CD8-positive, alpha-beta memory T cell (primary cell): ENCODE results near the gene OR6Q1. TPM values are rescaled to one million over a fixed set of nuclear protein-coding genes. Genes with fewer than 3 reads are reported as not detected.

ENCODE experiments used
- CTCF ChIA-PET: fragments of 350-600 bp; sonication (Branson Sonifier 250); formaldehyde crosslinking; loops from one replicate; lab custom pipeline; 2021; ENCODE audit warnings: antibody characterized with exemption; lab: Charles Lee
- POLR2A ChIA-PET: fragments of 350-600 bp; sonication (Branson Sonifier 250); formaldehyde crosslinking; loops from one replicate; lab custom pipeline; 2021; ENCODE audit warnings: antibody characterized with exemption; lab: Charles Lee
- DNase-seq, 5 donors: peaks; one replicate each; pipeline versions ENCODE4 v3.0.0 to v3.0.0-alpha.2; 2020 to 2022; ENCODE audit warnings: mixed read lengths in 1 of 5
- H3K27ac ChIP-seq: one replicate; pipeline ENCODE4 v1.7.0; 2013; ENCODE audit warnings: low read depth, mild to moderate bottlenecking, low read length, moderate library complexity
- H3K27me3 ChIP-seq: 2 replicates; pipeline ENCODE4 v1.7.0; 2013; ENCODE audit warnings: low read length, mild to moderate bottlenecking; ENCODE audit not compliant: insufficient read depth, poor library complexity, severe bottlenecking
- H3K36me3 ChIP-seq: 2 replicates; pipeline ENCODE4 v1.7.0; 2013; ENCODE audit warnings: mild to moderate bottlenecking, low read length, moderate library complexity; ENCODE audit not compliant: insufficient read depth
- H3K4me1 ChIP-seq: 2 replicates; pipeline ENCODE4 v1.7.0; 2013; ENCODE audit warnings: mild to moderate bottlenecking, low read length, moderate library complexity; ENCODE audit not compliant: insufficient read depth
- H3K4me3 ChIP-seq: 2 replicates; pipeline ENCODE4 v1.7.0; 2013; ENCODE audit warnings: mild to moderate bottlenecking, low read length
- H3K9me3 ChIP-seq: 2 replicates; pipeline ENCODE4 v1.7.0; 2013; ENCODE audit warnings: mild to moderate bottlenecking, low read length
- H3K27ac Mint-ChIP-seq, 8 donors: one replicate each; pipeline ENCODE4 v1.8.0; 2020 to 2021; ENCODE audit warnings: mixed read lengths in 8 of 8, mild to moderate bottlenecking in 6 of 8, inconsistent platforms in 3 of 8, moderate library complexity in 3 of 8
- H3K27me3 Mint-ChIP-seq, 2 donors: one replicate each; pipeline ENCODE4 v1.8.0; 2020 to 2021; ENCODE audit warnings: mixed read lengths in 2 of 2, mild to moderate bottlenecking in 1 of 2, moderate library complexity in 1 of 2
- H3K36me3 Mint-ChIP-seq, 3 donors: one replicate each; pipeline ENCODE4 v1.8.0; 2020 to 2021; ENCODE audit warnings: mixed read lengths in 3 of 3, inconsistent platforms in 1 of 3, mild to moderate bottlenecking in 1 of 3
- H3K4me1 Mint-ChIP-seq, 3 donors: one replicate each; pipeline ENCODE4 v1.8.0; 2020 to 2021; ENCODE audit warnings: mixed read lengths in 3 of 3, inconsistent platforms in 1 of 3, mild to moderate bottlenecking in 1 of 3
- H3K4me3 Mint-ChIP-seq, 7 donors: one replicate each; pipeline ENCODE4 v1.8.0; 2020 to 2021; ENCODE audit warnings: mixed read lengths in 7 of 7, mild to moderate bottlenecking in 6 of 7, moderate library complexity in 4 of 7, inconsistent platforms in 2 of 7
- H3K9me3 Mint-ChIP-seq, 5 donors: one replicate each; pipeline ENCODE4 v1.8.0; 2020 to 2022; ENCODE audit warnings: mixed read lengths in 5 of 5, mild to moderate bottlenecking in 3 of 5, moderate library complexity in 2 of 5, inconsistent platforms in 1 of 5
- polyA plus RNA-seq: library from polyadenylated mRNA; unstranded; fragments of 300-500 nt; fragmentation: Illumina TruSeq; gene quantifications from one replicate; pipeline ENCODE4 v1.2.3, GENCODE V29; 2021
- total RNA-seq, 2 experiments: library from RNA; stranded (reverse); gene quantifications; one replicate each; pipeline ENCODE4 v1.2.3, GENCODE V29; 2021

Gene OR6Q1
- total and polyA plus RNA-seq, 3 experiments from 2014 or later: not detected

DNA sequence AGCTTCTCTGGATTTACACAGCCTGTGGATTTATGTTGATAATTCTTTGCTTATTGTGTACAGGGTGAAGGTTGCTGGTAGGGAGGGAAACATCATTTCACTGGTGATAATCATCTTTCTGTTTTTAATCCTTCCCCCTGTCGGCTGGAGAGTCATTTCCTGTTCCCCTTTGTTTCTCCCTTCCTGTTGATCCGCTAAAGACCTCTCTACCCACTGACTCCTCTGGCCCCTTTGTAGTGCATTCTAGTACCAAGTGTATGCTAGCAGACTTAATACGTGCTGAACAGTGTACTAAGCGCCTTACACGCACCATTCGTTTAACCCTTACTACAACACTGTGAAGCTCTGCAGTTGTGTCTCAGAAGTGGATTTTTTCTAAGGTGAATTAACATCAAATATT is 26.1 kb upstream of the OR6Q1 start:
- peaks cover 16 to 36% of the 10 kb centered on the region in 2 donors for H3K27me3 Mint-ChIP-seq
- POLR2A ChIA-PET: no interaction called here
- no peak overlapping the region for H3K27ac Mint-ChIP-seq

GRCh38 chr11:58006940-58007339 is 23.8 kb upstream of the OR6Q1 start:
- DNase-seq: no peak
- Histone ChIP-seq H3K27me3 (no peaks in the 10 kb centered on the region), H3K4me3 (no peak overlapping the region), H3K4me1 (no peaks in the 10 kb centered on the region), H3K9me3 (no peaks in the 10 kb centered on the region), H3K27ac (no peak overlapping the region), H3K36me3 (no peaks in the 10 kb centered on the region)
- ChIA-PET POLR2A (no interaction called here), CTCF (no interaction called here)
- H3K4me1 Mint-ChIP-seq: no peaks in the 10 kb centered on the region
- H3K27me3 Mint-ChIP-seq: peaks cover 9 to 23% of the 10 kb centered on the region in 2 donors
- H3K4me3 Mint-ChIP-seq: no peak overlapping the region
- H3K9me3 Mint-ChIP-seq: peaks cover 0 to 2% (median 0%) of the 10 kb centered on the region in 5 donors
- no peak overlapping the region for H3K27ac Mint-ChIP-seq
- H3K36me3 Mint-ChIP-seq: no peaks in the 10 kb centered on the region

More for the DNA sequence above, 26.1 kb upstream of the OR6Q1 start:
- DNase-seq: no peak
- H3K27ac ChIP-seq: no peak overlapping the region
- H3K4me3 ChIP-seq: no peak overlapping the region
- Mint-ChIP-seq H3K9me3 (peaks cover 0 to 4% (median 0%) of the 10 kb centered on the region in 5 donors), H3K4me3 (no peak overlapping the region), H3K4me1 (no peaks in the 10 kb centered on the region), H3K36me3 (no peaks in the 10 kb centered on the region)
- no peaks in the 10 kb centered on the region for H3K27me3 ChIP-seq
- no peaks in the 10 kb centered on the region for H3K4me1 ChIP-seq
- CTCF ChIA-PET: no interaction called here
- no peaks in the 10 kb centered on the region for H3K9me3 ChIP-seq
- H3K36me3 ChIP-seq: no peaks in the 10 kb centered on the region

DNA sequence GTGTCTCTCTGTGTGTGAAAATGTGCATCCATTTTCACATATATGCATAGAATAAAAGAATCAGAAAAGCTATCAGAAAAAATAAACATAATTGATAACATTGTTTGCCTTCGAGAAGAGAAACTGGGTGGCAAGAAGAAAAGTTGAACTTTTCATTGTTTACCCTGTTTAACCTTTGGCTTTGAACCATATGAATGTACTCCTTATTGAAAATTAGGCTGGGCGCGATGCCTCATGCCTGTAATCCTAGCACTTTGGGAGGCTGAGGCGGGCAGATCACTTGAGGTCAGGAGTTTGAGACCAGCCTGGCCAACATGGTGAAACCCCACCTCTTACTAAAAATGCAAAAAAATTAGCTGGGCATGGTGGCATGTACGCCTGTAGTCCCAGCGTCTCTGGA is 19.0 kb upstream of the OR6Q1 start:
- Histone ChIP-seq H3K27me3 (no peaks in the 10 kb centered on the region), H3K4me1 (no peaks in the 10 kb centered on the region), H3K4me3 (no peak overlapping the region), H3K9me3 (no peaks in the 10 kb centered on the region), H3K27ac (no peak overlapping the region), H3K36me3 (no peaks in the 10 kb centered on the region)
- ChIA-PET CTCF (no interaction called here), POLR2A (no interaction called here)
- no peak for DNase-seq
- H3K4me3 Mint-ChIP-seq: no peak overlapping the region
- peaks cover 4 to 12% of the 10 kb centered on the region in 2 donors for H3K27me3 Mint-ChIP-seq
- H3K9me3 Mint-ChIP-seq: peaks cover 0 to 2% (median 0%) of the 10 kb centered on the region in 5 donors
- H3K4me1 Mint-ChIP-seq: no peaks in the 10 kb centered on the region
- H3K27ac Mint-ChIP-seq: no peak overlapping the region
- no peaks in the 10 kb centered on the region for H3K36me3 Mint-ChIP-seq

GRCh38 chr11:58023435-58023931 is 7.3 kb upstream of the OR6Q1 start, which contains the start of gene OR9Q1:
Gene OR9Q1 (plus strand): TSS chr11:58023881. CDS start chr11:58179445, 155,564 bp downstream.
- Mint-ChIP-seq H3K4me1 (no peaks in the 10 kb centered on the region), H3K9me3 (no peaks in the 10 kb centered on the region), H3K36me3 (no peaks in the 10 kb centered on the region), H3K27ac (peak within 1 kb of the TSS in 1 of 8 donors; percentile 43), H3K4me3 (no peak within 1 kb of the TSS), H3K27me3 (peaks cover 3 to 6% of the 10 kb centered on the region in 2 donors)
- no peaks in the 10 kb centered on the region for H3K4me1 ChIP-seq
- no peaks in the 10 kb centered on the region for H3K27me3 ChIP-seq
- H3K9me3 ChIP-seq: no peaks in the 10 kb centered on the region
- CTCF ChIA-PET: interaction anchor here (1.5 kb wide), 1 partner anchor 10 kb away, joined by 3 read pairs; no protein-coding TSS in a partner anchor
- H3K36me3 ChIP-seq: no peaks in the 10 kb centered on the region
- no peak for DNase-seq
- POLR2A ChIA-PET: no interaction called here
- no peak within 1 kb of the TSS for H3K4me3 ChIP-seq
- no peak within 1 kb of the TSS for H3K27ac ChIP-seq

- CTCF ChIA-PET: no interaction called here
- Histone ChIP-seq H3K4me3 (no peak overlapping the region), H3K36me3 (no peaks in the 10 kb centered on the region), H3K27me3 (no peaks in the 10 kb centered on the region), H3K9me3 (no peaks in the 10 kb centered on the region), H3K27ac (no peak overlapping the region), H3K4me1 (no peaks in the 10 kb centered on the region)
- Mint-ChIP-seq H3K4me3 (no peak overlapping the region), H3K36me3 (no peaks in the 10 kb centered on the region), H3K27ac (no peak overlapping the region), H3K4me1 (no peaks in the 10 kb centered on the region), H3K9me3 (no peaks in the 10 kb centered on the region), H3K27me3 (peaks cover 3 to 6% of the 10 kb centered on the region in 2 donors)
- POLR2A ChIA-PET: no interaction called here
- DNase-seq: no peak
These were observed 6.1 kb upstream of the OR6Q1 start for GRCh38 chr11:58024601-58025091.

GRCh38 chr11:58027341-58027740 is 3.4 kb upstream of the OR6Q1 start:
- no peak for DNase-seq
- Histone ChIP-seq H3K27ac (no peak overlapping the region), H3K27me3 (no peaks in the 10 kb centered on the region), H3K4me3 (no peak overlapping the region), H3K4me1 (no peaks in the 10 kb centered on the region), H3K36me3 (no peaks in the 10 kb centered on the region), H3K9me3 (no peaks in the 10 kb centered on the region)
- Mint-ChIP-seq H3K27me3 (peaks cover 3 to 16% of the 10 kb centered on the region in 2 donors), H3K9me3 (no peaks in the 10 kb centered on the region), H3K27ac (no peak overlapping the region), H3K4me1 (no peaks in the 10 kb centered on the region), H3K36me3 (no peaks in the 10 kb centered on the region), H3K4me3 (no peak overlapping the region)
- ChIA-PET POLR2A (no interaction called here), CTCF (no interaction called here)

DNA sequence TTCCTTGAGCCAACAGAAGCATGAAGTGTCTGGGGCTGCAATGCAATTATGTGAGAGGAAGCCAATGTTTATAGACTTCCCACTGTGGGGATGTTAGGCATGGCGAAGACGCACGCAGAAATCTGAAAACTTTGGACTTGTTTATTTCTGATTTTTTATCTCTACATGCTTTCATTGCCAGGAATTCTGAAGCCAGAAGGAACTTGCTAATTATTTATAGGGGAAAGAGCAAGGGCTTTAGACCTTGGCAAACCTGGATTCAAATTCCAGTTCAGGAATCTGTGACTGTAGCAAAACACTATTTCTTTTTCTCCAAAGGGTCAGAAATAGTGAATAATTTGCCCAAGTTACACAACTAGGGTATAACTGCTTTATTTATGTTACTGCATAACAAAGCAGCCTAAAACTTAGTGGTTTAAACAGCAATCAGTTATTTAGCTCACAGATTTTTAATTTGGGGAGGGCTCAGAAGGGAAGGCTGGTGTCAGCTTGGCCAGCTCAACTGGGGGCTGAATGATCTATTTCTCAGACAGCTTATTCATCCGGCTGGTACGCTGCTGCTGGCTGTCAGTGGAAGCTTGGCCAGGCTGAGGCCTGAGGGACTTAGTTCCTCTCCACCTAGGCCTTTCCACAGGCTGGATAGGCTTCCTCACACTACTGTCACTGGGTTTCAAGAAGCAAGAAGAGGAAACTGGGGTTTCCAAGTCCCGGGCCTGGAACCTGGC is 1.9 kb upstream of the OR6Q1 start:
- no peaks in the 10 kb centered on the region for H3K36me3 Mint-ChIP-seq
- H3K27ac Mint-ChIP-seq: no peak overlapping the region
- no peak overlapping the region for H3K4me3 ChIP-seq
- no peaks in the 10 kb centered on the region for H3K4me1 ChIP-seq
- ChIA-PET CTCF (no interaction called here), POLR2A (no interaction called here)
- H3K27me3 Mint-ChIP-seq: peaks cover 3 to 12% of the 10 kb centered on the region in 2 donors
- H3K27me3 ChIP-seq: no peaks in the 10 kb centered on the region
- no peak for DNase-seq
- no peak overlapping the region for H3K4me3 Mint-ChIP-seq
- no peaks in the 10 kb centered on the region for H3K36me3 ChIP-seq
- H3K9me3 Mint-ChIP-seq: peaks cover 0 to 6% (median 2%) of the 10 kb centered on the region in 5 donors
- no peaks in the 10 kb centered on the region for H3K4me1 Mint-ChIP-seq
- no peak overlapping the region for H3K27ac ChIP-seq
- H3K9me3 ChIP-seq: no peaks in the 10 kb centered on the region

- Histone ChIP-seq H3K4me3 (no peak overlapping the region), H3K27me3 (no peaks in the 10 kb centered on the region), H3K9me3 (no peaks in the 10 kb centered on the region), H3K4me1 (no peaks in the 10 kb centered on the region), H3K27ac (no peak overlapping the region), H3K36me3 (no peaks in the 10 kb centered on the region)
- ChIA-PET CTCF (no interaction called here), POLR2A (no interaction called here)
- Mint-ChIP-seq H3K27me3 (peaks cover 2 to 10% of the 10 kb centered on the region in 2 donors), H3K27ac (no peak overlapping the region), H3K4me3 (no peak overlapping the region), H3K9me3 (peaks cover 4 to 6% (median 6%) of the 10 kb centered on the region in 5 donors), H3K36me3 (peaks cover 0 to 3% (median 0%) of the 10 kb centered on the region in 3 donors), H3K4me1 (no peaks in the 10 kb centered on the region)
- DNase-seq: no peak
These were observed 3.7 kb downstream of the OR6Q1 start for GRCh38 chr11:58034471-58034870.
